Loucy (cell line): Measurements from ENCODE around the gene HNRNPUL2.

ENCODE experiments used
- EZH2phosphoT487 ChIP-seq: fragments of 200-600 bp; IDR thresholded peaks from 2 replicates; pipeline ENCODE4 v1.6.1; 2018; ENCODE audit warnings: antibody characterized with exemption, mild to moderate bottlenecking, moderate library complexity, borderline replicate concordance
- TF ChIP-seq, protein P1 (sequence below): fragments of 200-600 bp; sonication (generic); conservative IDR thresholded peaks from 2 replicates; pipeline ENCODE4 v1.5.1; 2014; ENCODE audit warnings: mild to moderate bottlenecking, antibody characterized with exemption, low read length

DNA sequence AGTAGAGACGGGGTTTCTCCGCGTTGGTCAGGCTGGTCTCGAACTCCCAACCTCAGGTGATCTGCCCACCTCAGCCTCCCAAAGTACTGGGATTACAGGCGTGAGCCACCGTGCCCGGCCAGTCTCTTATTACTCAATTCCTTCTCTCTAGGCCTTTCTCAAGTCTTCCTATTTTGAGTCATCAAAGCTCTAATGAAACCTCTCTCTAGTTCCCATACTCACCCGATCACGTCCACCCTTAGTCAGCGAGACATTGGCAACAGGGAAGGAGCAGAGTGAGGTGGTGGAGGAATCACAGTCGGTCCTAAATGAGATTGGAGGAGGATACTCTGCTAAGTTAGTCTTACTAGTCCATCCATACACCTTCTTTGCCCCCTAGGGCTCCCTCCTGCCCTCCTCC lies 25.0 kb downstream of the HNRNPUL2 start:
- TF ChIP-seq, protein P1, sequence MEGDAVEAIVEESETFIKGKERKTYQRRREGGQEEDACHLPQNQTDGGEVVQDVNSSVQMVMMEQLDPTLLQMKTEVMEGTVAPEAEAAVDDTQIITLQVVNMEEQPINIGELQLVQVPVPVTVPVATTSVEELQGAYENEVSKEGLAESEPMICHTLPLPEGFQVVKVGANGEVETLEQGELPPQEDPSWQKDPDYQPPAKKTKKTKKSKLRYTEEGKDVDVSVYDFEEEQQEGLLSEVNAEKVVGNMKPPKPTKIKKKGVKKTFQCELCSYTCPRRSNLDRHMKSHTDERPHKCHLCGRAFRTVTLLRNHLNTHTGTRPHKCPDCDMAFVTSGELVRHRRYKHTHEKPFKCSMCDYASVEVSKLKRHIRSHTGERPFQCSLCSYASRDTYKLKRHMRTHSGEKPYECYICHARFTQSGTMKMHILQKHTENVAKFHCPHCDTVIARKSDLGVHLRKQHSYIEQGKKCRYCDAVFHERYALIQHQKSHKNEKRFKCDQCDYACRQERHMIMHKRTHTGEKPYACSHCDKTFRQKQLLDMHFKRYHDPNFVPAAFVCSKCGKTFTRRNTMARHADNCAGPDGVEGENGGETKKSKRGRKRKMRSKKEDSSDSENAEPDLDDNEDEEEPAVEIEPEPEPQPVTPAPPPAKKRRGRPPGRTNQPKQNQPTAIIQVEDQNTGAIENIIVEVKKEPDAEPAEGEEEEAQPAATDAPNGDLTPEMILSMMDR = no peak
- no peak for TF ChIP-seq EZH2phosphoT487
